IMR-90 (cell line): ENCODE results near the gene IFI44L. TPM values are rescaled to one million over a fixed set of nuclear protein-coding genes. Genes with fewer than 3 reads are reported as not detected.

Source experiments
- ATAC-seq: fragments of 200-7000 bp; cut with Tn5 transposase; 2 replicates; pipeline ENCODE4 v1.9.1; 2020; ENCODE audit warnings: low read depth, mild to moderate bottlenecking, moderate library complexity
- BruUV-seq: library from RNA; stranded (reverse); fragments of 400-500 nt; replicated peaks from 2 replicates; lab custom pipeline; 2021; lab: Mats Ljungman, UMichigan
- CTCF ChIA-PET: fragments of 300-600 bp; formaldehyde crosslinking; extraction: SDS; loops from one replicate; lab custom pipeline; 2021; ENCODE audit warnings: antibody characterized with exemption; lab: Yijun Ruan, JAX
- POLR2A ChIA-PET: fragments of 300-600 bp; sonication (Branson Sonifier 250); formaldehyde crosslinking; loops from one replicate; lab custom pipeline; 2022; ENCODE audit warnings: antibody characterized with exemption; ENCODE audit not compliant: unreplicated experiment; lab: Charles Lee
- DNase-seq: peaks from one replicate; pipeline ENCODE4 v3.0.0; 2013
- H2AFZ ChIP-seq: replicated peaks from 2 replicates; pipeline ENCODE3; 2013; ENCODE audit warnings: low read length, mild to moderate bottlenecking; ENCODE audit not compliant: poor library complexity
- H2AK5ac ChIP-seq: 2 replicates; pipeline ENCODE4 v1.6.1; 2013; ENCODE audit warnings: low read depth, low read length, inconsistent platforms
- H2AK9ac ChIP-seq: replicated peaks from 2 replicates; pipeline ENCODE3; 2013; ENCODE audit warnings: mild to moderate bottlenecking, low read depth, low read length, moderate library complexity; ENCODE audit not compliant: poor library complexity
- H2BK120ac ChIP-seq: 2 replicates; pipeline ENCODE4 v1.6.1; 2013; ENCODE audit warnings: low read depth, low read length, inconsistent platforms
- H2BK15ac ChIP-seq: 3 replicates; pipeline ENCODE4 v1.6.1; 2013; ENCODE audit warnings: low read depth, low read length, inconsistent platforms
- H2BK20ac ChIP-seq: 2 replicates; pipeline ENCODE4 v1.6.1; 2013; ENCODE audit warnings: low read depth, mild to moderate bottlenecking, inconsistent platforms, low read length, moderate library complexity
- H2BK5ac ChIP-seq: 2 replicates; pipeline ENCODE4 v1.6.1; 2013; ENCODE audit warnings: mild to moderate bottlenecking, low read depth, low read length, inconsistent platforms; ENCODE audit not compliant: poor library complexity, severe bottlenecking
- H3K14ac ChIP-seq: replicated peaks from 2 replicates; pipeline ENCODE4 v1.6.1; 2013; ENCODE audit warnings: low read depth, low read length, inconsistent platforms
- H3K18ac ChIP-seq: 2 replicates; pipeline ENCODE4 v1.6.1; 2013; ENCODE audit warnings: low read depth, low read length, control low read depth
- H3K23ac ChIP-seq: 2 replicates; pipeline ENCODE4 v1.6.1; 2013; ENCODE audit warnings: low read depth, low read length, inconsistent platforms
- H3K27ac ChIP-seq: 2 replicates; pipeline ENCODE4 v1.5.1; 2013; ENCODE audit warnings: mild to moderate bottlenecking, control low read depth, low read length; ENCODE audit not compliant: insufficient read depth
- H3K27me3 ChIP-seq: 2 replicates; pipeline ENCODE4 v1.6.1; 2013; ENCODE audit warnings: low read length; ENCODE audit not compliant: control insufficient read depth, insufficient read depth
- H3K36me3 ChIP-seq: 2 replicates; pipeline ENCODE4 v1.6.1; 2013; ENCODE audit warnings: low read length, mixed read lengths; ENCODE audit not compliant: control insufficient read depth, insufficient read depth
- H3K4ac ChIP-seq: 2 replicates; pipeline ENCODE4 v1.6.1; 2013; ENCODE audit warnings: low read depth, low read length, inconsistent platforms
- H3K4me1 ChIP-seq: 2 replicates; pipeline ENCODE4 v1.6.1; 2013; ENCODE audit warnings: low read length, mixed read lengths; ENCODE audit not compliant: control insufficient read depth, insufficient read depth
- H3K4me2 ChIP-seq: 2 replicates; pipeline ENCODE4 v1.6.1; 2013; ENCODE audit warnings: low read depth, mild to moderate bottlenecking, control low read depth, low read length, moderate library complexity
- H3K4me3 ChIP-seq: 2 replicates; pipeline ENCODE4 v1.5.1; 2013; ENCODE audit warnings: low read depth, mild to moderate bottlenecking, control low read depth, low read length, moderate library complexity; ENCODE audit not compliant: insufficient read depth
- H3K56ac ChIP-seq: 2 replicates; pipeline ENCODE4 v1.6.1; 2013; ENCODE audit warnings: low read length, inconsistent platforms; ENCODE audit not compliant: insufficient read depth; ENCODE audit errors: extremely low read depth
- H3K79me1 ChIP-seq, 2 experiments: 2 replicates each; pipeline ENCODE4 v1.6.1; 2013; ENCODE audit warnings: low read length in 2 of 2, inconsistent platforms in 1 of 2, low read depth in 1 of 2
- H3K9ac ChIP-seq: 2 replicates; pipeline ENCODE4 v1.6.1; 2013; ENCODE audit warnings: low read depth, low read length, control low read depth
- H3K9me1 ChIP-seq: 2 replicates; pipeline ENCODE4 v1.6.1; 2013; ENCODE audit warnings: low read length, inconsistent platforms; ENCODE audit not compliant: insufficient read depth
- H3K9me3 ChIP-seq: 2 replicates; pipeline ENCODE4 v1.6.1; 2013; ENCODE audit warnings: low read length; ENCODE audit not compliant: control insufficient read depth, insufficient read depth
- H4K20me1 ChIP-seq: 2 replicates; pipeline ENCODE4 v1.6.1; 2013; ENCODE audit warnings: low read length, inconsistent platforms; ENCODE audit not compliant: insufficient read depth
- H4K5ac ChIP-seq: 2 replicates; pipeline ENCODE4 v1.6.1; 2013; ENCODE audit warnings: mild to moderate bottlenecking, low read depth, low read length, control low read depth
- H4K8ac ChIP-seq, 2 experiments: 2 replicates each; pipeline ENCODE4 v1.6.1; 2013; ENCODE audit warnings: low read depth in 2 of 2, low read length in 2 of 2, control low read depth in 1 of 2, inconsistent platforms in 1 of 2
- H4K91ac ChIP-seq: 2 replicates; pipeline ENCODE4 v1.6.1; 2013; ENCODE audit warnings: low read depth, low read length, inconsistent platforms; ENCODE audit not compliant: insufficient read depth
- BHLHE40 ChIP-seq: fragments of 150-350 bp; IDR thresholded peaks from 2 replicates; pipeline ENCODE4 v1.6.1; 2016; ENCODE audit warnings: mild to moderate bottlenecking, low read depth, low read length
- CEBPB ChIP-seq: IDR thresholded peaks from 2 replicates; pipeline ENCODE4 v1.6.1; 2012; ENCODE audit warnings: low read depth, low read length, improper control_type of control experiment
- CHD1 ChIP-seq: IDR thresholded peaks from 2 replicates; pipeline ENCODE4 v1.6.1; 2012; ENCODE audit warnings: low read depth, low read length, improper control_type of control experiment
- FOS ChIP-seq: fragments of 150-350 bp; IDR thresholded peaks from 2 replicates; pipeline ENCODE4 v1.6.1; 2016; ENCODE audit warnings: low read depth, low read length
- MAFK ChIP-seq: IDR thresholded peaks from 2 replicates; pipeline ENCODE4 v1.6.1; 2012; ENCODE audit warnings: low read depth, low read length, improper control_type of control experiment
- MAZ ChIP-seq: IDR thresholded peaks from 2 replicates; pipeline ENCODE4 v1.6.1; 2012; ENCODE audit warnings: low read depth, mild to moderate bottlenecking, low read length, improper control_type of control experiment, moderate library complexity, borderline replicate concordance
- MXI1 ChIP-seq: IDR thresholded peaks from 2 replicates; pipeline ENCODE4 v1.6.1; 2012; ENCODE audit warnings: low read depth, mild to moderate bottlenecking, low read length, moderate library complexity, borderline replicate concordance
- NFE2L2 ChIP-seq: fragments of 150-350 bp; IDR thresholded peaks from 2 replicates; pipeline ENCODE4 v1.6.1; 2016; ENCODE audit warnings: low read depth, mild to moderate bottlenecking, low read length
- POLR2A ChIP-seq: IDR thresholded peaks from 2 replicates; pipeline ENCODE4 v1.6.1; 2012; ENCODE audit warnings: mild to moderate bottlenecking, low read depth, low read length
- RAD21 ChIP-seq: IDR thresholded peaks from 2 replicates; pipeline ENCODE4 v1.6.1; 2012; ENCODE audit warnings: low read length, improper control_type of control experiment
- RCOR1 ChIP-seq: IDR thresholded peaks from 2 replicates; pipeline ENCODE4 v1.6.1; 2012; ENCODE audit warnings: mild to moderate bottlenecking, low read length, improper control_type of control experiment; ENCODE audit not compliant: insufficient replicate concordance
- RFX5 ChIP-seq: IDR thresholded peaks from 2 replicates; pipeline ENCODE4 v1.8.0; 2012; ENCODE audit warnings: low read depth, mild to moderate bottlenecking, low read length, moderate library complexity
- SMC3 ChIP-seq: fragments of 150-350 bp; IDR thresholded peaks from 2 replicates; pipeline ENCODE4 v1.6.1; 2016; ENCODE audit warnings: low read depth, mild to moderate bottlenecking, antibody characterized with exemption, low read length, moderate library complexity
- WGBS, 2 experiments: methylation state at CpG; one replicate each; pipeline versions ENCODE4 v1.1.5 to v1.1.7; 2013; ENCODE audit warnings: missing lambda C conversion rate in 2 of 2; ENCODE audit not compliant: insufficient read length in 1 of 2; ENCODE audit errors: extremely low coverage in 2 of 2; 5-methylcytosine and 5-hydroxymethylcytosine counted together
- dilution Hi-C: fragments of 300-500 bp; cut with HindIII; formaldehyde crosslinking; loops from one replicate; pipeline ENCODE4 v1.14.3; 2018; ENCODE audit warnings: low sequenced_read_pairs; ENCODE audit not compliant: unreplicated experiment
- in situ Hi-C: fragments of 300-500 bp; cut with MboI; formaldehyde crosslinking; loops from 3 replicates; pipeline ENCODE4 v1.14.3; 2019; ENCODE audit warnings: low sequenced_read_pairs, inconsistent platforms, mixed read lengths
- intact Hi-C: fragments of 100-400 bp; cut with micrococcal nuclease; formaldehyde crosslinking; loops from 2 replicates; pipeline ENCODE4 v1.10.0; 2022
- polyA plus RNA-seq, 3 experiments: library from polyadenylated mRNA; depleted of rRNA; stranded (reverse); fragments of >200 nt; gene quantifications; 2 replicates each; pipeline ENCODE4 v1.2.3, GENCODE V29; 2012; ENCODE audit warnings: low replicate concordance in 1 of 3
- total RNA-seq: library from RNA; depleted of rRNA; stranded (reverse); fragments of >200 nt; gene quantifications from 2 replicates; pipeline ENCODE4 v1.2.3, GENCODE V29; 2012
- TF ChIP-seq, protein P1 (sequence below): fragments of 150-350 bp; IDR thresholded peaks from 2 replicates; pipeline ENCODE4 v1.6.1; 2016; ENCODE audit warnings: low read depth, mild to moderate bottlenecking, low read length, moderate library complexity, borderline replicate concordance
- TF ChIP-seq, protein P2 (sequence below): conservative IDR thresholded peaks from 2 replicates; pipeline ENCODE4 v1.5.1; 2012; ENCODE audit warnings: mild to moderate bottlenecking, low read depth, low read length, improper control_type of control experiment
- TF ChIP-seq, protein P3 (sequence below): fragments of 150-350 bp; IDR thresholded peaks from 2 replicates; pipeline ENCODE4 v1.6.1; 2017; ENCODE audit warnings: mild to moderate bottlenecking, antibody characterized with exemption, low read length, low read depth

The IFI44L gene
- total and polyA plus RNA-seq, 2 of the 4 experiments (the other 2 are of a cell fraction) = 0.18 to 0.19 TPM

DNA sequence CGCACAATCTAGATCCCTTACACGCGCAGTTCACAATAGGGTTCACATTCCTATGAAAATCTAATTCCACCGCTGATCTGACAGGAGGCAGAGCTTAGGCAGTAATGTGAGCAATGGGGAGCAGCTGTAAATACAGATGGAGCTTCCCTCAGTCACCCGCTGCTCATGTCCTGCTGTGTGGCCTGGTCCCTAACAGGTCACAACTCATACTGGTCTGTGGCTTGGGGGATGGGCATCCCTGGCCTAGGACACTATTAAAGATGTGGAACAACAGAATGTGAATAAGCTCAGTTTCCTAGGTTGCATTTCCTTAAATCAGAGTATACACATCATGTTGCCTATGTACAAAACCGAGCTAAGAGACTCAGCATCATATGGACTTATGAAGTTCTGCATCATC, 45.6 kb downstream of the IFI44L start:
- H2BK15ac ChIP-seq = no peak overlapping the region
- H3K27ac ChIP-seq = no peak overlapping the region
- no peak for TF ChIP-seq BHLHE40
- TF ChIP-seq MAZ = no peak
- TF ChIP-seq FOS = no peak
- TF ChIP-seq RAD21 = no peak
- no peak for TF ChIP-seq CHD1
- TF ChIP-seq RFX5 = no peak
- TF ChIP-seq, protein P1, sequence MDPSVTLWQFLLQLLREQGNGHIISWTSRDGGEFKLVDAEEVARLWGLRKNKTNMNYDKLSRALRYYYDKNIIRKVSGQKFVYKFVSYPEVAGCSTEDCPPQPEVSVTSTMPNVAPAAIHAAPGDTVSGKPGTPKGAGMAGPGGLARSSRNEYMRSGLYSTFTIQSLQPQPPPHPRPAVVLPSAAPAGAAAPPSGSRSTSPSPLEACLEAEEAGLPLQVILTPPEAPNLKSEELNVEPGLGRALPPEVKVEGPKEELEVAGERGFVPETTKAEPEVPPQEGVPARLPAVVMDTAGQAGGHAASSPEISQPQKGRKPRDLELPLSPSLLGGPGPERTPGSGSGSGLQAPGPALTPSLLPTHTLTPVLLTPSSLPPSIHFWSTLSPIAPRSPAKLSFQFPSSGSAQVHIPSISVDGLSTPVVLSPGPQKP = no peak
- no peak for TF ChIP-seq CEBPB
- no peak for TF ChIP-seq NFE2L2
- no peak for TF ChIP-seq SMC3
- TF ChIP-seq, protein P2, sequence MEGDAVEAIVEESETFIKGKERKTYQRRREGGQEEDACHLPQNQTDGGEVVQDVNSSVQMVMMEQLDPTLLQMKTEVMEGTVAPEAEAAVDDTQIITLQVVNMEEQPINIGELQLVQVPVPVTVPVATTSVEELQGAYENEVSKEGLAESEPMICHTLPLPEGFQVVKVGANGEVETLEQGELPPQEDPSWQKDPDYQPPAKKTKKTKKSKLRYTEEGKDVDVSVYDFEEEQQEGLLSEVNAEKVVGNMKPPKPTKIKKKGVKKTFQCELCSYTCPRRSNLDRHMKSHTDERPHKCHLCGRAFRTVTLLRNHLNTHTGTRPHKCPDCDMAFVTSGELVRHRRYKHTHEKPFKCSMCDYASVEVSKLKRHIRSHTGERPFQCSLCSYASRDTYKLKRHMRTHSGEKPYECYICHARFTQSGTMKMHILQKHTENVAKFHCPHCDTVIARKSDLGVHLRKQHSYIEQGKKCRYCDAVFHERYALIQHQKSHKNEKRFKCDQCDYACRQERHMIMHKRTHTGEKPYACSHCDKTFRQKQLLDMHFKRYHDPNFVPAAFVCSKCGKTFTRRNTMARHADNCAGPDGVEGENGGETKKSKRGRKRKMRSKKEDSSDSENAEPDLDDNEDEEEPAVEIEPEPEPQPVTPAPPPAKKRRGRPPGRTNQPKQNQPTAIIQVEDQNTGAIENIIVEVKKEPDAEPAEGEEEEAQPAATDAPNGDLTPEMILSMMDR = no peak
- TF ChIP-seq, protein P3, sequence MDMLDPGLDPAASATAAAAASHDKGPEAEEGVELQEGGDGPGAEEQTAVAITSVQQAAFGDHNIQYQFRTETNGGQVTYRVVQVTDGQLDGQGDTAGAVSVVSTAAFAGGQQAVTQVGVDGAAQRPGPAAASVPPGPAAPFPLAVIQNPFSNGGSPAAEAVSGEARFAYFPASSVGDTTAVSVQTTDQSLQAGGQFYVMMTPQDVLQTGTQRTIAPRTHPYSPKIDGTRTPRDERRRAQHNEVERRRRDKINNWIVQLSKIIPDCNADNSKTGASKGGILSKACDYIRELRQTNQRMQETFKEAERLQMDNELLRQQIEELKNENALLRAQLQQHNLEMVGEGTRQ = no peak
- no peak for TF ChIP-seq RCOR1
- TF ChIP-seq POLR2A = no peak
- TF ChIP-seq MXI1 = no peak
- TF ChIP-seq MAFK = no peak
- no peak overlapping the region for H2AK9ac ChIP-seq
- H2BK120ac ChIP-seq = no peak overlapping the region
- no peak overlapping the region for H3K14ac ChIP-seq
- H4K8ac ChIP-seq = no peak overlapping the region
- no peaks in the 10 kb centered on the region for H3K27me3 ChIP-seq
- DNase-seq (no peak), ATAC-seq (no peak)
- no peak overlapping the region for H2BK20ac ChIP-seq
- intact Hi-C loops = no loop called here
- no peaks in the 10 kb centered on the region for H3K36me3 ChIP-seq
- no peak overlapping the region for H3K4ac ChIP-seq
- no peak overlapping the region for H3K23ac ChIP-seq
- no peaks in the 10 kb centered on the region for H3K79me1 ChIP-seq
- dilution Hi-C loops = no loop called here
- no peaks in the 10 kb centered on the region for H3K9me3 ChIP-seq
- in situ Hi-C loops = loop anchor here (5.0 kb wide), 1 partner anchor 534 kb away; no protein-coding TSS in a partner anchor
- no peak overlapping the region for H3K18ac ChIP-seq
- POLR2A ChIA-PET = no interaction called here
- no peak overlapping the region for H4K5ac ChIP-seq
- WGBS, 2 experiments = no CpG with 5 or more reads among the region's 6 CpGs
- no peaks in the 10 kb centered on the region for H3K4me1 ChIP-seq
- CTCF ChIA-PET = no interaction called here
- H2BK5ac ChIP-seq = no peak overlapping the region
- H4K91ac ChIP-seq = no peak overlapping the region
- H2AK5ac ChIP-seq = no peak overlapping the region
- H4K20me1 ChIP-seq = no peaks in the 10 kb centered on the region
- H3K9me1 ChIP-seq = no peaks in the 10 kb centered on the region
- no peak overlapping the region for H3K4me3 ChIP-seq
- H2AFZ ChIP-seq = no peak overlapping the region
- H3K4me2 ChIP-seq = no peak overlapping the region
- H3K9ac ChIP-seq = no peak overlapping the region
- no TSS peak for BruUV-seq
- no peak overlapping the region for H3K56ac ChIP-seq
